Activated naive CD4-positive, alpha-beta T cell treated with anti-CD3 and anti-CD28 coated beads for 36 hours (primary cell): ENCODE data around the gene MOCS1. TPM values are rescaled to one million over a fixed set of nuclear protein-coding genes. Genes with fewer than 3 reads are reported as not detected.

Experiments used
- CTCF ChIA-PET: fragments of 350-600 bp; sonication (Branson Sonifier 250); formaldehyde crosslinking; loops from one replicate; lab custom pipeline; 2021; ENCODE audit warnings: antibody characterized with exemption; lab: Charles Lee
- DNase-seq: peaks from one replicate; pipeline ENCODE4 v3.0.0-alpha.2; 2020
- H3K27ac Mint-ChIP-seq: one replicate; pipeline ENCODE4 v1.8.0; 2021; ENCODE audit warnings: mild to moderate bottlenecking, mixed read lengths
- H3K27me3 Mint-ChIP-seq: one replicate; pipeline ENCODE4 v1.8.0; 2021; ENCODE audit warnings: low read depth, mixed read lengths
- H3K36me3 Mint-ChIP-seq: one replicate; pipeline ENCODE4 v1.8.0; 2021; ENCODE audit warnings: low read depth, mixed read lengths
- H3K4me1 Mint-ChIP-seq: one replicate; pipeline ENCODE4 v1.8.0; 2021; ENCODE audit warnings: low read depth, mixed read lengths
- H3K4me3 Mint-ChIP-seq: one replicate; pipeline ENCODE4 v1.8.0; 2021; ENCODE audit warnings: mild to moderate bottlenecking, moderate library complexity, mixed read lengths
- H3K9me3 Mint-ChIP-seq: one replicate; pipeline ENCODE4 v1.8.0; 2021; ENCODE audit warnings: mixed read lengths
- intact Hi-C: fragments of 100-400 bp; cut with micrococcal nuclease; formaldehyde crosslinking; loops from one replicate; pipeline ENCODE4 v1.15.1; 2023
- total RNA-seq, 2 experiments: library from RNA; stranded (reverse); gene quantifications; one replicate each; pipeline ENCODE4 v1.2.3, GENCODE V29; 2021

Gene MOCS1
- total RNA-seq, 2 experiments from 2014 or later, result 1.2 TPM

GRCh38 chr6:39929039-39929732 is 5.1 kb downstream of the MOCS1 start:
- H3K27ac Mint-ChIP-seq, result no peak overlapping the region
- intact Hi-C loops, result no loop called here
- H3K27me3 Mint-ChIP-seq, result no peaks in the 10 kb centered on the region
- no peak overlapping the region for H3K4me3 Mint-ChIP-seq
- H3K9me3 Mint-ChIP-seq, result peaks cover 3% of the 10 kb centered on the region
- CTCF ChIA-PET, result interaction anchor here (0.6 kb wide), 1 partner anchor 619 kb away, joined by 4 read pairs; no protein-coding TSS in a partner anchor
- no peak for DNase-seq
- peaks cover 16% of the 10 kb centered on the region for H3K4me1 Mint-ChIP-seq
- H3K36me3 Mint-ChIP-seq, result no peaks in the 10 kb centered on the region

- Mint-ChIP-seq H3K9me3 (peaks cover 3% of the 10 kb centered on the region), H3K36me3 (no peaks in the 10 kb centered on the region), H3K27ac (no peak overlapping the region), H3K4me3 (no peak overlapping the region), H3K27me3 (no peaks in the 10 kb centered on the region), H3K4me1 (peaks cover 7% of the 10 kb centered on the region)
- intact Hi-C loops, result no loop called here
- CTCF ChIA-PET, result no interaction called here
- no peak for DNase-seq
Measured at GRCh38 chr6:39927159-39927558, 7.1 kb downstream of the MOCS1 start.

- H3K9me3 Mint-ChIP-seq, result peaks cover 3% of the 10 kb centered on the region
- no peak overlapping the region for H3K27ac Mint-ChIP-seq
- CTCF ChIA-PET, result no interaction called here
- H3K4me1 Mint-ChIP-seq, result peaks cover 7% of the 10 kb centered on the region
- no peaks in the 10 kb centered on the region for H3K36me3 Mint-ChIP-seq
- no peaks in the 10 kb centered on the region for H3K27me3 Mint-ChIP-seq
- intact Hi-C loops, result no loop called here
- no peak overlapping the region for H3K4me3 Mint-ChIP-seq
- no peak for DNase-seq
Measured at GRCh38 chr6:39926668-39927067, 7.6 kb downstream of the MOCS1 start.

DNA sequence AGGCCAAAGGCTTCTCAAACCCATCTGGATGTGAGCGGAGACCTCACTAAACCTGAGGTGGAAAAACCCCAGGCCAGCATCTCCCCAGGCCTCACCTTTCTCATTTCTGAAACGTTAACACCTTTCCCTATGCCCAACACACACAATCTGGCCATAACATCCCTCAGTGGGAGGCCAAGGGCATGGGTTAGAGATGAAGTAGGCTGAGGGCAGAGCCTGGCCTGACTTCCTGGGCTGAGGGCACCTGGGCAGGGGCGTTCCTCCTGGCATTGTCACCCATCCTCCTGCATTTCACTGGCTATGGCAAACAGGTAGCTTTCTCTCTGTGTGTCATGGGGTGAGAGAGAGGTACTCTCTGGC is 8.4 kb downstream of the MOCS1 start:
- no peaks in the 10 kb centered on the region for H3K27me3 Mint-ChIP-seq
- CTCF ChIA-PET, result no interaction called here
- no peaks in the 10 kb centered on the region for H3K36me3 Mint-ChIP-seq
- intact Hi-C loops, result no loop called here
- H3K4me3 Mint-ChIP-seq, result no peak overlapping the region
- peaks cover 7% of the 10 kb centered on the region for H3K4me1 Mint-ChIP-seq
- no peak overlapping the region for H3K27ac Mint-ChIP-seq
- peaks cover 3% of the 10 kb centered on the region for H3K9me3 Mint-ChIP-seq
- DNase-seq, result no peak

GRCh38 chr6:39925191-39925930 is 8.9 kb downstream of the MOCS1 start:
- no peak overlapping the region for H3K4me3 Mint-ChIP-seq
- H3K4me1 Mint-ChIP-seq, result peaks cover 7% of the 10 kb centered on the region
- no peaks in the 10 kb centered on the region for H3K36me3 Mint-ChIP-seq
- DNase-seq, result no peak
- CTCF ChIA-PET, result no interaction called here
- H3K9me3 Mint-ChIP-seq, result peaks cover 3% of the 10 kb centered on the region
- no peak overlapping the region for H3K27ac Mint-ChIP-seq
- no peaks in the 10 kb centered on the region for H3K27me3 Mint-ChIP-seq
- intact Hi-C loops, result no loop called here

GRCh38 chr6:39924283-39924682 is 10.0 kb downstream of the MOCS1 start:
- DNase-seq, result no peak
- Mint-ChIP-seq H3K27me3 (no peaks in the 10 kb centered on the region), H3K4me3 (no peak overlapping the region), H3K9me3 (peaks cover 3% of the 10 kb centered on the region), H3K27ac (no peak overlapping the region), H3K4me1 (peaks cover 7% of the 10 kb centered on the region), H3K36me3 (no peaks in the 10 kb centered on the region)
- intact Hi-C loops, result no loop called here
- CTCF ChIA-PET, result no interaction called here

GRCh38 chr6:39923861-39924260 is 10.4 kb downstream of the MOCS1 start:
- Mint-ChIP-seq H3K4me1 (peaks cover 7% of the 10 kb centered on the region), H3K4me3 (no peak overlapping the region), H3K27ac (no peak overlapping the region), H3K9me3 (peaks cover 3% of the 10 kb centered on the region), H3K36me3 (no peaks in the 10 kb centered on the region), H3K27me3 (no peaks in the 10 kb centered on the region)
- CTCF ChIA-PET, result no interaction called here
- DNase-seq, result no peak
- intact Hi-C loops, result no loop called here

- DNase-seq, result no peak
- no peaks in the 10 kb centered on the region for H3K36me3 Mint-ChIP-seq
- intact Hi-C loops, result no loop called here
- H3K27me3 Mint-ChIP-seq, result no peaks in the 10 kb centered on the region
- CTCF ChIA-PET, result no interaction called here
- no peak overlapping the region for H3K27ac Mint-ChIP-seq
- no peak overlapping the region for H3K4me3 Mint-ChIP-seq
- H3K4me1 Mint-ChIP-seq, result peaks cover 7% of the 10 kb centered on the region
- peaks cover 3% of the 10 kb centered on the region for H3K9me3 Mint-ChIP-seq
Measured at GRCh38 chr6:39923394-39923793, 10.9 kb downstream of the MOCS1 start.

DNA sequence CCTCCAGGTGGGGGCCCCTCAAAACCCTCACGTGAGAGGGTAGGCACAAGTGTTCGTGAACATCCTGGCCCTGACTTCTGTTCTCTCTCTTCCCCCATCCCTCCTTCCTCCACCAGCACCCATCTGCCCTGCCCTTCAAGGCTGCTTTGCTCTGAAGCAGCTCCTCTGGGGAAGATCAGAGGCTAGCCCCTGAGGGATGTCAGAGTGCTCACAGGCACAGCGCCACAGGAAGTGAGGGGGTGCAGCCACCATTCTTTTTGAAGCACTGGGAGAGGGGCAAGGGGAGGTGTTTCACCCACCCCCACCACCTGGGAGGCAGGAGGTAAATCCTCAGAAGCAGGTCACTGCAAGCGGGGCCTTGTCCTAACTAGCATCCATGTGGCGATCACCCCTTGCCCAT is 11.4 kb downstream of the MOCS1 start:
- Mint-ChIP-seq H3K4me1 (peaks cover 7% of the 10 kb centered on the region), H3K27me3 (no peaks in the 10 kb centered on the region), H3K27ac (no peak overlapping the region), H3K9me3 (peaks cover 3% of the 10 kb centered on the region), H3K36me3 (no peaks in the 10 kb centered on the region), H3K4me3 (no peak overlapping the region)
- no peak for DNase-seq
- intact Hi-C loops, result no loop called here
- CTCF ChIA-PET, result interaction anchor here (0.7 kb wide), 1 partner anchor 32 kb away, joined by 4 read pairs; no protein-coding TSS in a partner anchor

GRCh38 chr6:39920157-39920556 is 14.1 kb downstream of the MOCS1 start:
- Mint-ChIP-seq H3K4me3 (no peak overlapping the region), H3K36me3 (no peaks in the 10 kb centered on the region), H3K4me1 (peaks cover 4% of the 10 kb centered on the region), H3K9me3 (no peaks in the 10 kb centered on the region), H3K27me3 (no peaks in the 10 kb centered on the region), H3K27ac (no peak overlapping the region)
- CTCF ChIA-PET, result no interaction called here
- intact Hi-C loops, result no loop called here
- DNase-seq, result no peak

DNA sequence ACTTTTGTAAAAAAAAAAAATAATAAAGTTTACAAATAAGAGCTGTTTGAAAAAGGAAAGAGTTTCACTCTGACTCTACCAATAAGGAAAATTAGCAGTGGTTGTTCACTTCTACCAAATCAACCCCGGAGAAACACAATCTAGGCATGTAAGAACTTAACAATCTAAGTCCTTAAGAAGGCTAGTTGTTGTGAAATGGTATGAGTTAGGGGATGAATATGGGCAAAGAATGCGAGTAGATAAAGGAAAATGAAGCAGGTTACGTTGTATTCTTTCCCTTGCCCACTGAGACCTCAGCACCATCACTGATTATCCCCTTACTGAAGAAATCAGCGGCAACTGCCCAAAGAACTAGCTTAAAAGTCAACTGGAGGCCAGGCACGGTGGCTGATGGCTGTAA is 15.4 kb downstream of the MOCS1 start:
- Mint-ChIP-seq H3K9me3 (no peaks in the 10 kb centered on the region), H3K36me3 (peaks cover 1% of the 10 kb centered on the region), H3K4me3 (no peak overlapping the region), H3K4me1 (peaks cover 4% of the 10 kb centered on the region), H3K27ac (no peak overlapping the region), H3K27me3 (no peaks in the 10 kb centered on the region)
- DNase-seq, result no peak
- intact Hi-C loops, result no loop called here
- CTCF ChIA-PET, result no interaction called here

DNA sequence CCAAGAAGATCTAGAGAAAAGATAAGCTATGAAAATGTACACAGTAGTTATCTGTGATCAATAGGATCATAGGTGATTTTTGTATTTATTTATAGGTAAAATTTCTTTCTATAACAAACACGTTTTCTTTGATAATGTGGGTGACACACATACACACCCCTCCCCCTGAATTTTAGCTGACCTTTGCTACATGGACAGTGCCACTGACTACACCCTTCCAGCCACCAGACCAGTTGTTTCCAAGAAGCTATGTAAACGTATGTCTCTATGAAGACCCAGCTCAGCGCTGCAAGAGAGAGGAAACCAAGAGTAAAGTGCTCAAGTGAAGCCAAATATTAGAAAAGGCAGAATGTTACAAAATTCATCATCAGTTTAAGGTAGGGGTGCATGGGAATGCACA is 16.3 kb downstream of the MOCS1 start:
- no peak overlapping the region for H3K27ac Mint-ChIP-seq
- CTCF ChIA-PET, result no interaction called here
- H3K4me3 Mint-ChIP-seq, result no peak overlapping the region
- no peaks in the 10 kb centered on the region for H3K9me3 Mint-ChIP-seq
- no peaks in the 10 kb centered on the region for H3K27me3 Mint-ChIP-seq
- H3K36me3 Mint-ChIP-seq, result peaks cover 1% of the 10 kb centered on the region
- intact Hi-C loops, result no loop called here
- DNase-seq, result no peak
- H3K4me1 Mint-ChIP-seq, result peaks cover 4% of the 10 kb centered on the region

- Mint-ChIP-seq H3K27ac (no peak overlapping the region), H3K27me3 (no peaks in the 10 kb centered on the region), H3K4me3 (no peak overlapping the region), H3K9me3 (no peaks in the 10 kb centered on the region), H3K36me3 (peaks cover 1% of the 10 kb centered on the region), H3K4me1 (no peaks in the 10 kb centered on the region)
- DNase-seq, result no peak
- CTCF ChIA-PET, result no interaction called here
- intact Hi-C loops, result no loop called here
Measured at GRCh38 chr6:39917329-39917728, 16.9 kb downstream of the MOCS1 start.
